Bronchial epithelial cell (primary cell): Measurements from ENCODE around the gene USP17L20. TPM values are rescaled to one million over a fixed set of nuclear protein-coding genes. Genes with fewer than 3 reads are reported as not detected.
A peak's percentile ranks its signal among the peaks of the same experiment; 100 is the strongest.
"Not testable (repeated sequence)": the region's sequence is repeated elsewhere in the genome, so short reads cannot be mapped to it uniquely, and the experiment has no call there.

ENCODE experiments used
- DNase-seq: peaks from one replicate; pipeline ENCODE4 v3.0.0-alpha.2; 2010; ENCODE audit warnings: low read depth
- FAIRE-seq: peaks from 2 replicates; lab custom pipeline; 2011; peaks lifted over from hg19 to GRCh38; lab: Jason Lieb, UNC
- H3K27me3 ChIP-seq: 2 replicates; pipeline ENCODE4 v1.5.1; 2011; ENCODE audit warnings: low read length; ENCODE audit not compliant: control insufficient read depth, insufficient read depth
- H3K36me3 ChIP-seq: 2 replicates; pipeline ENCODE4 v1.5.1; 2011; ENCODE audit warnings: low read length; ENCODE audit not compliant: control insufficient read depth, insufficient read depth
- H3K4me3 ChIP-seq: 2 replicates; pipeline ENCODE4 v1.5.1; 2011; ENCODE audit warnings: mild to moderate bottlenecking, low read depth, low read length, control low read depth
- total RNA-seq: library from RNA; depleted of rRNA; stranded (reverse); fragments of >200 nt; gene quantifications from 2 replicates; pipeline ENCODE4 v1.2.1, GENCODE V29; 2014

The USP17L20 gene
- not detected in 2 replicates for total RNA-seq

- not testable (repeated sequence) for DNase-seq, H3K36me3 ChIP-seq, H3K27me3 ChIP-seq, FAIRE-seq, H3K4me3 ChIP-seq
Measured at GRCh38 chr4:9257824-9258223, at the start of gene USP17L20. Gene USP17L20 (plus strand): TSS chr4:9258124. CDS start chr4:9258124, 0 bp downstream.

GRCh38 chr4:9210357-9210756, 47.6 kb upstream of the USP17L20 start, which contains the start of gene USP17L10:
Gene USP17L10 (plus strand): TSS chr4:9210657. CDS start chr4:9210657, 0 bp downstream.
- H3K4me3 ChIP-seq, FAIRE-seq, DNase-seq, H3K27me3 ChIP-seq, H3K36me3 ChIP-seq: not testable (repeated sequence)

GRCh38 chr4:9214701-9215100, 43.2 kb upstream of the USP17L20 start:
- not testable (repeated sequence) for H3K36me3 ChIP-seq, DNase-seq, FAIRE-seq, H3K4me3 ChIP-seq, H3K27me3 ChIP-seq

GRCh38 chr4:9215105-9215504, 42.8 kb upstream of the USP17L20 start, which contains the start of gene USP17L11:
Gene USP17L11 (plus strand): TSS chr4:9215405. CDS start chr4:9215405, 0 bp downstream.
- not testable (repeated sequence) for FAIRE-seq, DNase-seq

GRCh38 chr4:9219852-9220251, 38.1 kb upstream of the USP17L20 start, which contains the start of gene USP17L12:
Gene USP17L12 (plus strand): TSS chr4:9220152. CDS start chr4:9220152, 0 bp downstream.
- H3K27me3 ChIP-seq, DNase-seq, FAIRE-seq, H3K4me3 ChIP-seq, H3K36me3 ChIP-seq: not testable (repeated sequence)

More at GRCh38 chr4:9215105-9215504, 42.8 kb upstream of the USP17L20 start, which contains the start of gene USP17L11:
- H3K27me3 ChIP-seq, H3K36me3 ChIP-seq, H3K4me3 ChIP-seq: not testable (repeated sequence)

- not testable (repeated sequence) for FAIRE-seq, H3K36me3 ChIP-seq, DNase-seq, H3K27me3 ChIP-seq, H3K4me3 ChIP-seq
Measured at GRCh38 chr4:9224596-9224995, 33.3 kb upstream of the USP17L20 start, which contains the start of gene USP17L13. Gene USP17L13 (plus strand): TSS chr4:9224896. CDS start chr4:9224896, 0 bp downstream.

- H3K36me3 ChIP-seq, DNase-seq, H3K4me3 ChIP-seq, FAIRE-seq, H3K27me3 ChIP-seq: not testable (repeated sequence)
Measured at GRCh38 chr4:9230249-9230648, 27.7 kb upstream of the USP17L20 start.

GRCh38 chr4:9234085-9234484, 23.8 kb upstream of the USP17L20 start, which contains the start of gene USP17L15:
Gene USP17L15 (plus strand): TSS chr4:9234385. CDS start chr4:9234385, 0 bp downstream.
- not testable (repeated sequence) for H3K4me3 ChIP-seq, FAIRE-seq, H3K36me3 ChIP-seq, DNase-seq, H3K27me3 ChIP-seq

GRCh38 chr4:9238461-9238860, 19.5 kb upstream of the USP17L20 start:
- H3K4me3 ChIP-seq, H3K36me3 ChIP-seq, DNase-seq, H3K27me3 ChIP-seq: not testable (repeated sequence)
- peak; percentile 99 for FAIRE-seq

- H3K27me3 ChIP-seq, H3K36me3 ChIP-seq, H3K4me3 ChIP-seq, FAIRE-seq, DNase-seq: not testable (repeated sequence)
Measured at GRCh38 chr4:9243579-9243978, 14.3 kb upstream of the USP17L20 start, which contains the start of gene USP17L17. Gene USP17L17 (plus strand): TSS chr4:9243879. CDS start chr4:9243879, 0 bp downstream.

GRCh38 chr4:9247953-9248680, 9.8 kb upstream of the USP17L20 start, which contains the start of gene USP17L18:
Gene USP17L18 (plus strand): TSS chr4:9248630. CDS start chr4:9248630, 0 bp downstream.
- peak; percentile 96 for FAIRE-seq
- not testable (repeated sequence) for H3K4me3 ChIP-seq, H3K36me3 ChIP-seq, H3K27me3 ChIP-seq, DNase-seq

- FAIRE-seq, H3K27me3 ChIP-seq, H3K36me3 ChIP-seq, H3K4me3 ChIP-seq, DNase-seq: not testable (repeated sequence)
Measured at GRCh38 chr4:9253078-9253477, 4.8 kb upstream of the USP17L20 start, which contains the start of gene USP17L19. Gene USP17L19 (plus strand): TSS chr4:9253378. CDS start chr4:9253378, 0 bp downstream.

- not testable (repeated sequence) for DNase-seq, FAIRE-seq, H3K27me3 ChIP-seq, H3K4me3 ChIP-seq, H3K36me3 ChIP-seq
Measured at GRCh38 chr4:9262572-9262971, 4.6 kb downstream of the USP17L20 start, which contains the start of gene USP17L21. Gene USP17L21 (plus strand): TSS chr4:9262872. CDS start chr4:9262872, 0 bp downstream.

GRCh38 chr4:9267319-9267718, 9.4 kb downstream of the USP17L20 start, which contains the start of gene USP17L22:
Gene USP17L22 (plus strand): TSS chr4:9267619. CDS start chr4:9267619, 0 bp downstream.
- not testable (repeated sequence) for H3K4me3 ChIP-seq, H3K27me3 ChIP-seq, H3K36me3 ChIP-seq, DNase-seq, FAIRE-seq
